Heart left ventricle (tissue), 16 donors: ENCODE data around the gene CTNS. TPM values are rescaled to one million over a fixed set of nuclear protein-coding genes. Genes with fewer than 3 reads are reported as not detected.

Experiments used
- ATAC-seq, 4 donors: fragments of 200-7000 bp; cut with Tn5 transposase; one replicate each; pipeline ENCODE4 v1.9.1; 2020 to 2022; ENCODE audit warnings: moderate library complexity in 4 of 4, mild to moderate bottlenecking in 3 of 4, moderate number of reproducible peaks in 1 of 4
- DNase-seq, 5 donors: peaks; one replicate each; pipeline ENCODE4 v3.0.0-alpha.2; 2020
- H3K27ac ChIP-seq, 12 donors: fragments of 200-600 bp; sonication (generic) in 4 of 12; one replicate each; pipeline versions ENCODE4 v1.5.0 to v1.8.0; 2016 to 2022; ENCODE audit warnings: mild to moderate bottlenecking in 2 of 12
- H3K27me3 ChIP-seq, 9 donors: fragments of 200-600 bp; sonication (generic) in 2 of 9; one replicate each; pipeline versions ENCODE4 v1.5.1 to v1.8.0; 2016 to 2022; ENCODE audit warnings: mild to moderate bottlenecking in 3 of 9
- H3K36me3 ChIP-seq, 9 donors: fragments of 200-600 bp; sonication (generic) in 2 of 9; one replicate each; pipeline versions ENCODE4 v1.5.0 to v1.8.0; 2018 to 2022; ENCODE audit warnings: mild to moderate bottlenecking in 2 of 9
- H3K4me1 ChIP-seq, 12 donors: fragments of 200-600 bp; sonication (generic) in 4 of 12; one replicate each; pipeline versions ENCODE4 v1.5.0 to v1.8.0; 2016 to 2022; ENCODE audit warnings: mild to moderate bottlenecking in 3 of 12
- H3K4me3 ChIP-seq, 12 donors: fragments of 200-600 bp; sonication (generic) in 4 of 12; one replicate each; pipeline versions ENCODE4 v1.5.0 to v1.8.0; 2017 to 2022; ENCODE audit warnings: mild to moderate bottlenecking in 9 of 12, moderate library complexity in 4 of 12
- H3K9me3 ChIP-seq, 12 donors: fragments of 200-600 bp; sonication (generic) in 4 of 12; one replicate each; pipeline versions ENCODE4 v1.5.0 to v1.8.0; 2016 to 2022; ENCODE audit warnings: mild to moderate bottlenecking in 1 of 12
- CTCF ChIP-seq, 12 donors: fragments of 200-600 bp; sonication (generic) in 4 of 12; IDR thresholded peaks; one replicate each; pipeline versions ENCODE4 v1.5.0 to v1.8.0; 2018 to 2022; ENCODE audit warnings: antibody characterized with exemption in 12 of 12, mild to moderate bottlenecking in 5 of 12
- POLR2A ChIP-seq, 2 donors: fragments of 450-650 bp; IDR thresholded peaks; one replicate each; pipeline ENCODE4 v1.6.1; 2017; ENCODE audit warnings: antibody characterized with exemption in 2 of 2, mild to moderate bottlenecking in 2 of 2, moderate library complexity in 2 of 2
- WGBS, 4 donors: extraction: QIAGEN DNeasy Blood & Tissue Kit in 2 of 4; methylation state at CpG; one replicate each; pipeline versions ENCODE4 v1.1.5 to v1.1.7; 2013 to 2018; 5-methylcytosine and 5-hydroxymethylcytosine counted together
- intact Hi-C, 10 donors: fragments of 100-400 bp; cut with DNase I; formaldehyde crosslinking; loops; one replicate each; pipeline versions ENCODE4 v1.11.1 to v1.14.2; 2022
- polyA plus RNA-seq, 2 donors: library from polyadenylated mRNA; stranded (reverse); fragments of 200-250 nt; gene quantifications; one replicate each; pipeline ENCODE4 v1.2.3, GENCODE V29; 2013
- total RNA-seq, 9 donors: library from RNA; depleted of rRNA in 2 of 9; stranded (reverse); fragments of >200 nt in 2 of 9; fragmentation: NEBNext Ultra II Directional in 3 of 9; extraction: Animal tissue kit (Norgen Biotek cat#: 25700) in 3 of 9; gene quantifications; one replicate each; pipeline versions ENCODE4 v1.1.0 to v1.2.4, GENCODE V29; 2016 to 2023
- donor health status: ischemic (EF 13 %, LVEDD 7.1; RV severe dilation, severe dysfunction).
- donor health status: healthy with polysubstance abuse.
- donor health status: DM: no; HTN: yes; CAD: no.
- donor health status: DM: no; HTN: no; CAD: no.
- donor health status: ischemic (EF 25% LVEDD 6.9; RV normal size, moderate dysfunction).
- donor health status: ischemic (EF 25% LVEDD 5.7; RV mildly dilated, moderate dysfunction).
- donor health status: healthy.
- donor health status: DM: yes; HTN: yes; CAD: no.
- donor health status: ischemic (EF 35%, LVEDD 5.7; RV mildly dilated, moderate dysfunction).
- donor health status: nonischemic (EF 11% LVEDD 7.7; RV severe dilation, severe dysfunction).
- donor health status: DM: yes; HTN: yes; CAD: no.
- donor health status: PGD.
- donor health status: ischemic (EF 29% LVEDD 5.4; RV normal size, mild dysfunction).
- donor health status: nonischemic (EF 23%, LVEDD 6.1; RV moderate dilation, normal function).

CTNS gene
- total and polyA plus RNA-seq, 11 donors = 6.2 to 19.0 (median 8.7) TPM

- ATAC-seq (no peak), DNase-seq (no peak)
- no peaks in the 10 kb centered on the region for H3K9me3 ChIP-seq
- H3K4me1 ChIP-seq = peaks cover 0 to 20% (median 6%) of the 10 kb centered on the region in 12 donors
- H3K27me3 ChIP-seq = no peaks in the 10 kb centered on the region
- H3K27ac ChIP-seq = no peak overlapping the region
- peaks cover 3 to 65% (median 51%) of the 10 kb centered on the region in 9 donors for H3K36me3 ChIP-seq
- intact Hi-C loops = loop anchor here in 1 of 10 donors (5.0 kb wide), 1 partner anchor 48 kb away; no protein-coding TSS in a partner anchor
- H3K4me3 ChIP-seq = no peak overlapping the region
- WGBS, 4 donors = 52 to 75% (median 68%) methylated on average over 4 to 15 of the region's 15 CpGs
- TF ChIP-seq POLR2A (IDR thresholded peaks at IDR 0.05) (no peak), CTCF (IDR thresholded peaks at IDR 0.05) (no peak)
These were observed 45.8 kb upstream of the CTNS start for GRCh38 chr17:3590768-3591167.

GRCh38 chr17:3592216-3592860 lies 44.2 kb upstream of the CTNS start:
- ATAC-seq (no peak), DNase-seq (no peak)
- Histone ChIP-seq H3K27me3 (no peaks in the 10 kb centered on the region), H3K27ac (no peak overlapping the region), H3K9me3 (no peaks in the 10 kb centered on the region), H3K4me1 (peaks cover 0 to 20% (median 6%) of the 10 kb centered on the region in 12 donors), H3K4me3 (no peak overlapping the region), H3K36me3 (peaks cover 0 to 54% (median 41%) of the 10 kb centered on the region in 9 donors)
- intact Hi-C loops = loop anchor here in 1 of 10 donors (5.0 kb wide), 1 partner anchor 50 kb away; no protein-coding TSS in a partner anchor
- WGBS, 4 donors = 90 to 94% (median 93%) methylated on average over 6 to 15 of the region's 15 CpGs
- TF ChIP-seq CTCF (IDR thresholded peaks at IDR 0.05) = no peak
- TF ChIP-seq POLR2A (IDR thresholded peaks at IDR 0.05) = no peak

- no peak for DNase-seq
- no peak for ATAC-seq
- intact Hi-C loops = loop anchor here in 1 of 10 donors (5.0 kb wide), 1 partner anchor 51 kb away; no protein-coding TSS in a partner anchor
- H3K9me3 ChIP-seq = no peaks in the 10 kb centered on the region
- no peak overlapping the region for H3K4me3 ChIP-seq
- peaks cover 0 to 20% (median 6%) of the 10 kb centered on the region in 12 donors for H3K4me1 ChIP-seq
- no peak overlapping the region for H3K27ac ChIP-seq
- H3K27me3 ChIP-seq = no peaks in the 10 kb centered on the region
- TF ChIP-seq POLR2A (IDR thresholded peaks at IDR 0.05) = no peak
- TF ChIP-seq CTCF (IDR thresholded peaks at IDR 0.05) = no peak
- WGBS, 4 donors = 88 to 95% (median 90%) methylated on average over 5 of the region's 5 CpGs
- H3K36me3 ChIP-seq = peaks cover 0 to 44% (median 32%) of the 10 kb centered on the region in 9 donors
These were observed 43.2 kb upstream of the CTNS start for GRCh38 chr17:3593384-3593783.

- peaks cover 0 to 37% (median 26%) of the 10 kb centered on the region in 9 donors for H3K36me3 ChIP-seq
- H3K4me1 ChIP-seq = peaks cover 0 to 20% (median 6%) of the 10 kb centered on the region in 12 donors
- TF ChIP-seq POLR2A (IDR thresholded peaks at IDR 0.05) (no peak), CTCF (IDR thresholded peaks at IDR 0.05) (no peak)
- no peaks in the 10 kb centered on the region for H3K27me3 ChIP-seq
- H3K4me3 ChIP-seq = no peak overlapping the region
- no peaks in the 10 kb centered on the region for H3K9me3 ChIP-seq
- WGBS, 4 donors = 35 to 53% (median 45%) methylated on average over 11 of the region's 11 CpGs
- DNase-seq (peak in 3 of 5 donors; percentile 3 to 62 (median 42)), ATAC-seq (peak in 3 of 4 donors; percentile 31 to 78 (median 69))
- intact Hi-C loops = loop anchor here in 1 of 10 donors (5.0 kb wide), 1 partner anchor 52 kb away; no protein-coding TSS in a partner anchor
- H3K27ac ChIP-seq = peak overlapping the region in 9 of 12 donors; percentile 1 to 61 (median 32)
These were observed 42.3 kb upstream of the CTNS start for GRCh38 chr17:3594051-3594800.
